Fibroblast of villous mesenchyme (primary cell): ENCODE measurements around the gene ZBED1. TPM values are rescaled to one million over a fixed set of nuclear protein-coding genes. Genes with fewer than 3 reads are reported as not detected.
"Not testable (repeated sequence)": the region's sequence is repeated elsewhere in the genome, so short reads cannot be mapped to it uniquely, and the experiment has no call there.

Experiments used
- DNase-seq: peaks from one replicate; pipeline ENCODE4 v3.0.0-alpha.2; 2010; ENCODE audit warnings: low read depth
- H3K4me3 ChIP-seq: 2 replicates; pipeline ENCODE4 v1.5.1; 2011; ENCODE audit warnings: low read depth, mild to moderate bottlenecking, low read length
- total RNA-seq: library from RNA; depleted of rRNA; stranded (reverse); fragments of >200 nt; gene quantifications from 2 replicates; pipeline ENCODE4 v1.2.3, GENCODE V29; 2012
- TF ChIP-seq, protein P1 (sequence below): IDR thresholded peaks from 2 replicates; pipeline ENCODE4 v1.5.1; 2012; ENCODE audit warnings: low read depth, mild to moderate bottlenecking, low read length; ENCODE audit not compliant: insufficient read depth

ZBED1 gene
- total RNA-seq, 1 donor, result 32.4 TPM

DNA sequence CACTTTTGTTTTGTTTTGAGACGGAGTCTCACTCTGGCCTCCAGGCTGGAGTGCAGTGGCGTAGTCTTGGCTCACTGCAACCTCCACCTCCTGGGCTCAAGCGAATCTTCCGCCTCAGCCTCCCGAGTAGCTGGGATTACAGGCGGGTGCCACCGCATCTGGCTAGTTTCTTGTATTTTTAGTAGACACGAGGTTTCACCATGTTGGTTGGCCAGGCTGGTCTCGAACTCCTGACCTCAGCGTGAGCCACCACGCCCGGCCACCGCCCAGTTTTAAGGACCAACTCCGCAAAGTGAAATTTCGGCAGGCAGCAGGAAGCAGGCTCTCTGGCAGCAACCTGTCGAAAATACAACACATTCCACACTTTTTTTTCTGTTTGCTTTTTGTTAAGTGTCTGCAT lies 13.4 kb downstream of the ZBED1 start:
- TF ChIP-seq, protein P1, sequence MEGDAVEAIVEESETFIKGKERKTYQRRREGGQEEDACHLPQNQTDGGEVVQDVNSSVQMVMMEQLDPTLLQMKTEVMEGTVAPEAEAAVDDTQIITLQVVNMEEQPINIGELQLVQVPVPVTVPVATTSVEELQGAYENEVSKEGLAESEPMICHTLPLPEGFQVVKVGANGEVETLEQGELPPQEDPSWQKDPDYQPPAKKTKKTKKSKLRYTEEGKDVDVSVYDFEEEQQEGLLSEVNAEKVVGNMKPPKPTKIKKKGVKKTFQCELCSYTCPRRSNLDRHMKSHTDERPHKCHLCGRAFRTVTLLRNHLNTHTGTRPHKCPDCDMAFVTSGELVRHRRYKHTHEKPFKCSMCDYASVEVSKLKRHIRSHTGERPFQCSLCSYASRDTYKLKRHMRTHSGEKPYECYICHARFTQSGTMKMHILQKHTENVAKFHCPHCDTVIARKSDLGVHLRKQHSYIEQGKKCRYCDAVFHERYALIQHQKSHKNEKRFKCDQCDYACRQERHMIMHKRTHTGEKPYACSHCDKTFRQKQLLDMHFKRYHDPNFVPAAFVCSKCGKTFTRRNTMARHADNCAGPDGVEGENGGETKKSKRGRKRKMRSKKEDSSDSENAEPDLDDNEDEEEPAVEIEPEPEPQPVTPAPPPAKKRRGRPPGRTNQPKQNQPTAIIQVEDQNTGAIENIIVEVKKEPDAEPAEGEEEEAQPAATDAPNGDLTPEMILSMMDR, result no peak
- H3K4me3 ChIP-seq, result no peak overlapping the region
- DNase-seq, result no peak

- no peak overlapping the region for H3K4me3 ChIP-seq
- TF ChIP-seq, protein P1, result no peak
- DNase-seq, result no peak
Observed at GRCh38 chrX:2486476-2487133, 14.2 kb downstream of the ZBED1 start.

DNA sequence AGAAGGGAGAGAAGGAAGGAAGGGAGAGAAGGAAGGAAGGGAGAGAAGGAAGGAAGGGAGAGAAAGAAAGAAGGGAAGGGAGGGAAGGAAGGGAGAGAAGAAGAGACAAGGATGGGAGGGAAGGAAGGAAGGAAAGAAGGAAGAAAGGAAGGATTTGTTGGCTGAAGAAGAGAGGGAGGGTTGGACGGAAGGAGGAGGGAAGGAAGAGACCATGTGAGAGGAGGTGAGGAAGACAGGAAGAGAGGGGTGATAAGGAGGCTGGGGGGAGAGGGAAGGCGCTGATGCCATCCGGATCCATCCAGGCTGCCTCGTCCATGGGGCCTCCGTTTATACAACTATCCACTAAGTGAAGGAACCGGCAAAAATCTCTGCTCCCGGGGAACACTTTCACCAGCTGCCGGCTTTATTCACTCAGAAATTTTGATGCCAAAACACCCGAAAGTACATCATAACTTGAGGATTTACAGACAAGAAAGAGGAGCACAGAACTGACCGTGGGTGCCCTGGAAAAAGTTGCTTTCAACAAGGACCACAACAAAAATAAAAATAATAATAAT lies 14.9 kb downstream of the ZBED1 start:
- DNase-seq, result no peak
- TF ChIP-seq, protein P1, result no peak
- H3K4me3 ChIP-seq, result no peak overlapping the region

- TF ChIP-seq, protein P1, result no peak
- H3K4me3 ChIP-seq, result no peak overlapping the region
- DNase-seq, result peak; percentile 69
Observed at GRCh38 chrX:2484721-2485648, 15.8 kb downstream of the ZBED1 start.

- TF ChIP-seq, protein P1, result no peak
- H3K4me3 ChIP-seq, result no peak overlapping the region
- no peak for DNase-seq
Observed at GRCh38 chrX:2484256-2484655, 16.5 kb downstream of the ZBED1 start.

DNA sequence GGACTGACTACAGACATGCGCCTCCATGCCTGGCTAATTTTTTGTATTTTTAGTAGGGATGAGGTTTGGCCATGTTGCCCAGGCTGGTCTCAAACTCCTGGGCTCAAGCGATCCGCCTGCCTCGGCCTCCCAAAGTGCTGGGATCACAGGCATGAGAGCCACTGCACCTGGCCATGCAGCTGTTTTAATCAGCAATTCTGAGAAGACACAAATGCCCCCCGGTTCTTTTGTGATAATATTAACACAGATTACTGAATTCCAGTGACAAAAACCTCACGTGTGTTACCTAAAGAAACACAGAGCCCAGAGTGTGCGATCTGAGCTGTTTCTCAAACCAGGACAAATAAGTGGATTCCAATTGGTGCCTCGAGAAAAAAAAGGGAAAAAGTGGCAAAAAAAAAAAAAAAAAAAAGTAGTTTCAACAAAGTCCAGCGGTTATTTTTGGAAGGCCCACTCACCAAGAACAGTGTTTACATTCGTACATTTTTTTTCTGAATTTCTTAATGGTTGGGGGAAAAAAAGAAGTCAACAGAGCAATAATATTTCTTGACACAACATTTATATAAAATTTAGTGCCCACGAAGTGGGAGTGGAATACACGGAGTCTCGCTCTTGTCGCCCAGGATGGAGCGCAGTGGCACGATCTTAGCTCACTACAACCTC lies 17.2 kb downstream of the ZBED1 start:
- DNase-seq, result no peak
- H3K4me3 ChIP-seq, result no peak overlapping the region
- TF ChIP-seq, protein P1, result no peak

GRCh38 chrX:2481597-2481996 lies 19.2 kb downstream of the ZBED1 start:
- not testable (repeated sequence) for DNase-seq, H3K4me3 ChIP-seq

DNA sequence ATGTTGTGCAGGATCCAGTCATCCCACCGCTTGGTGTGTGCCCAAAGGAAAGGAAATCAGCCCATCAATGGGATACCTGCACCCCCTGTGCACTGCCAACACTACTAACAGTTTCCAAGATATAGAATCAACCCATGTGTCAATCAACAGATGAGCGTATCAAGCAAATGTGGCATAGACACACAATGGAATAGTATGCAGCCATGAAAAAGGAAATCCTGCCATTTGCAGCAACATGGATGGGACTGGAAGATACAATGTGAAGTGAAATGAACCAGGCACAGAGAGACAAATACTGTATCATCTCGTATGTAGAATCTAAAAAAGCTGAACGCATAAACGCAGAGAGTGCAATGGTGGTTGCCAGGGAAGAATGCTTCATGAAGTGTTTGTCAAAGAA lies 20.8 kb downstream of the ZBED1 start:
- not testable (repeated sequence) for H3K4me3 ChIP-seq, DNase-seq
